Subcutaneous adipose tissue (tissue), 4 donors: ENCODE data around the gene KRT77. TPM values are rescaled to one million over a fixed set of nuclear protein-coding genes. Genes with fewer than 3 reads are reported as not detected.

Source experiments
- total RNA-seq, 4 donors: library from RNA; depleted of rRNA; stranded (reverse); fragments of >200 nt; gene quantifications; one replicate each; pipeline ENCODE4 v1.1.0, GENCODE V29; 2016
- TF ChIP-seq, protein P1 (sequence below): fragments of 450-650 bp; IDR thresholded peaks from one replicate; pipeline ENCODE4 v1.5.1; 2016; ENCODE audit warnings: low read depth, mild to moderate bottlenecking, control low read depth, antibody characterized with exemption, moderate library complexity

Gene KRT77
- total RNA-seq, 4 donors from 2014 or later = 0.17 to 1.5 TPM; not detected in 2

DNA sequence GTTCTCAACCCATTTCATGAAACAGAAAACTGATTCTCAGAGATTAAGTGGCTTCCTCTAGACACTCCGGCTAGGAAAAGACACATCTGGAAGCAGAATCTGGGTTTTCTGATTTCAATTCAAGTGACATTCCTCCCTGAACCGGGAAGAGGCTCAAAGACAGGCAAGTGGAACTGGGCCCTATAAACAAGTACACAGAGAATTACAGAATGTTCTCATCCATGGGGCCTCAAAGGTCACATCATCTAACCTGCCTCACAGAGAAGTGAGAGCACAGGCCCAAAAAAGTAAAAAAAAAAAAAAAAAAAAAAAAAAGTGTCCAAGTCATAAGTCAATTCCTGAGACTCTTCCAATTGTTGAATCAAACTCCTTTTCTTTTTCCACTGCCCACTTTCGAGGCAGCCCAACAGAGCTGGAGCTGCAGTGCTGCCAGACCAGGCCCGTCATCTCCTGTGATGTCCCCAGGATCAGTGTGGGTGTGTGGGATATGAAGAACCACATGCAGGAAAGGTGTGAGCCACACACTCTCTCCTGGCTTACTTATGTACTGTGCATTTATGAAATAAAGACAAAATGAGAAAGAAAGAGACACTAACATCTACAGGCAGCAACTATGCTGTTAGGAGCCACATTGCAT lies 20.3 kb downstream of the KRT77 start:
- TF ChIP-seq, protein P1, sequence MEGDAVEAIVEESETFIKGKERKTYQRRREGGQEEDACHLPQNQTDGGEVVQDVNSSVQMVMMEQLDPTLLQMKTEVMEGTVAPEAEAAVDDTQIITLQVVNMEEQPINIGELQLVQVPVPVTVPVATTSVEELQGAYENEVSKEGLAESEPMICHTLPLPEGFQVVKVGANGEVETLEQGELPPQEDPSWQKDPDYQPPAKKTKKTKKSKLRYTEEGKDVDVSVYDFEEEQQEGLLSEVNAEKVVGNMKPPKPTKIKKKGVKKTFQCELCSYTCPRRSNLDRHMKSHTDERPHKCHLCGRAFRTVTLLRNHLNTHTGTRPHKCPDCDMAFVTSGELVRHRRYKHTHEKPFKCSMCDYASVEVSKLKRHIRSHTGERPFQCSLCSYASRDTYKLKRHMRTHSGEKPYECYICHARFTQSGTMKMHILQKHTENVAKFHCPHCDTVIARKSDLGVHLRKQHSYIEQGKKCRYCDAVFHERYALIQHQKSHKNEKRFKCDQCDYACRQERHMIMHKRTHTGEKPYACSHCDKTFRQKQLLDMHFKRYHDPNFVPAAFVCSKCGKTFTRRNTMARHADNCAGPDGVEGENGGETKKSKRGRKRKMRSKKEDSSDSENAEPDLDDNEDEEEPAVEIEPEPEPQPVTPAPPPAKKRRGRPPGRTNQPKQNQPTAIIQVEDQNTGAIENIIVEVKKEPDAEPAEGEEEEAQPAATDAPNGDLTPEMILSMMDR = no peak

GRCh38 chr12:52682381-52682660 lies 21.0 kb downstream of the KRT77 start:
- TF ChIP-seq, protein P1 = no peak

- TF ChIP-seq, protein P1 = no peak
Observed at GRCh38 chr12:52681526-52682380, 21.6 kb downstream of the KRT77 start.

DNA sequence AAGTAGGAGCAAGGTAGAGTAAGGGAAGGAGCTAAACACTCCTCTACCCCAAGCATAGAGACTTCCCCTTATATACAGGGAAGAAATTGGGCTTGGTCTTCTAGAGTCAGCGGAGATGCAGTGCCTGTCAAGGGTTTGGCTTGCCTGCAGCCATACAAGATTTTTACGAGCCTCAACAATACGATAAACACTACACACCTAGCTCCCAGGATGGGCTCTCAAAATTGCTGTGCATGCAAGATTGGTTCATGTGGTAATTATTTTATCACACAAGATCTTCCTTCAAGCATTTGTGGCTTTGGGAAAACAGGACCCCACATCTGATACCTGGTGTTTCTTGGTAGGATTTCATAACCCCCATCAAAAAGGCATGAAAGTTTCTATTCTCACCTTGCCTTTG lies 23.0 kb downstream of the KRT77 start, which contains the start of gene KRT1:
TSS of gene KRT1 (minus strand) at position 45 of the 400 bp plus-strand sequence. CDS start 59 bp downstream, outside the sequence.
- TF ChIP-seq, protein P1 = no peak

- TF ChIP-seq, protein P1 = no peak
Observed at GRCh38 chr12:52679875-52680274, 23.4 kb downstream of the KRT77 start.

DNA sequence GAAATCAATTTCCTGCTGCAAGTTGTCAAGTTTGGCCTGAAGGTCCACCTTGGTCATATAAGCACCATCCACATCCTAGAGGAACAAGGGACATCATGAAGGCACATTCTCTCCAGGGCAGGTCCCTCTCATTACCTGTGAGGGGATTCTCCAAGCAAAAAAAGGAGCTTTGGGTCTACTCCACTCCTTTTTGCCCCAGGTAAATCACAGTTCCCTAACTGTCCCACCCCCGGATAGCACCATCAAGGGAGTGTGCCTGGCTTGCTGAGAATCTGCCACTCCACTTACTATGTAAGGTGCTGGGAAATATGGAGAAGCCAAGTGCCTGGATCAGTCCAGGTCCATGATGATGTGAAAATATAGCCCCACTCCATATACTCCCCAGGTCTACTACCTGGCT lies 25.7 kb downstream of the KRT77 start:
- TF ChIP-seq, protein P1 = no peak

DNA sequence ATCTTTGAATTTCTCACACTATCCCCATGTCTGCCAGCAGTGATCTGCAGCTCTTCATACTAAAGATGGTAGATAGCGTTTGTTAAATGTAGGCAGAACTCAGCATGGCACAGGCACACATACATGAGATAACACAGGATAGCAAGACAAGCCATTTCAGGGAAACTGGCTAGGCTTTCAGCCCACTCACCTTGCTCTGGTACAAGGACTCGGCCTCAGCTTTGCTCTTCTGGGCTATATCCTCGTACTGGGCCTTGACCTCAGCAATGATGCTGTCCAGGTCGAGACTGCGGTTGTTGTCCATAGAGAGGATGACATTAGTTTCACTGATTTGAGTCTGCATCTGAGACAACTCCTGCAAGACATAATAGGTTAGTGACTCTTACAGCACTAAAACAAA lies 26.2 kb downstream of the KRT77 start:
- TF ChIP-seq, protein P1 = no peak
